Fibroblast of upper back skin (primary cell): Measurements from ENCODE around the gene CNKSR2.

Source experiments
- DNase-seq: peaks from one replicate; pipeline ENCODE4 v3.0.0-alpha.2; 2013

Gene CNKSR2

DNA sequence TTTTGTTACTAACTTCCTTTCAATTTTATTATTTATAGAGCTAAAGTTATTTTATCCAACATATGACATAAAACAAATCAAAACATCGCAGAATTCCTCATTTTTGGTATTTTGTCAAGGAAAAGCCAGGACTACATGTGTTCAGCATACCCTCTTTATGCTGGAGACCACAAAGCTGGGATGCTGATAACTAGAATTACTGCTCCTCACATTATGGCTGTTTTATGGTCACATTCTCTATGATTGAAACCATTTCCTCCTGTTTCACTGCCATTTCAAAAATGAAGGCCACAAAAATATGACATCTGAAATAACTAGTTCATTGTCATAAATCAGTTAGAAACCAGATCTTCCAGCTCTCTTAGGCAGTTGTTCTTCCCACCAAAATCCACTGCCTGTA is 242.2 kb downstream of the CNKSR2 start:
- peak; percentile 61 for DNase-seq

DNA sequence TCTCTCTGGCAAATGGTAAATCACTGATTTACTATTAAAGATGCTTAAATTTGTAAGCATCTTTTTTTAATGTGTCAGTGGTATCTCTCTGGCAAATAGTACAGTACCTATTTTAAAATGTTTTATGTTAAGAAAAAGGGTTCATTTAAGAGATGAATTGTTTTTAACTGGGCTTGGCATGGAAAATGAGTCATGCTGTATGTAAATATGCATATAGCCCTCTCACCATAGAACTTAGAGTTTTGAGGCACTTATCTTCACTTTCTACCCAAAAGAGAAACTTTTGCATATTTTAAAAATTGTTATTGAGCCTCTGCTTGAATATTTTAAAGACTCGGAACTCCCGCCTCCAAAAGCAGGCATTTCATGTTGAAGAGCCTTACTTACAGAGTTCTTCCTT is 246.0 kb downstream of the CNKSR2 start:
- DNase-seq = no peak

DNA sequence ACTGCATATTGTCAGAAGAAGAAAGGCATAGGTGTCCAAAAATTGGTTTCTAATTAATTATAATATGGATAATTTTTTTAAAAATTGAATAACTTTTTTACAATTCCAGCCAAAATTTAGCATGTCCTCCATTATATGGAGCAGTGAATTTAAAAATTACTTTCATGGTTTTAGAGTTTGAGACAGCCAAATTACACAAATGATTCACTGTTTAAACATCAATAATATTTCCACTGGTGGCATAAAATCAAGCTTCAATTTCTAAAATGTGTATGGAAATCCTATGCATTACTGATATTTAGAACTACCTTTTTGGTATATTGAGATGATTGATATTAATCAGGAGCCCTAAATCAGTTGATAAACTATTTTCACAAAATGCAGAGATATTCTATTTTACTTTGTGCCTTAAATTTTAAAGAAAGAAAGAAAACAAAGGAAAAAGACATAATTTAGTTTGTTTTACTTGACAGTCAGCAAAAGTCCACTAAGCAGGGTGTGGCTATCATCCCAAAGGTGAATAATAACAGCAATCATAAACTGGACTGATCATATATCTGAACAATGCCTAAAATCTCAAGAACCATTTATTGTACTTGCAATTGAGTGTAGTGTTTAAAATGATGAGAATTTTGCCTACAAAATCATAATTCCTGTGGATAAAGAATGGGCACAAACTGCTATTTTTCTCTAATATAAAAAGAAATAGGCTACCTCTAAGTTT is 249.7 kb downstream of the CNKSR2 start:
- no peak for DNase-seq

DNA sequence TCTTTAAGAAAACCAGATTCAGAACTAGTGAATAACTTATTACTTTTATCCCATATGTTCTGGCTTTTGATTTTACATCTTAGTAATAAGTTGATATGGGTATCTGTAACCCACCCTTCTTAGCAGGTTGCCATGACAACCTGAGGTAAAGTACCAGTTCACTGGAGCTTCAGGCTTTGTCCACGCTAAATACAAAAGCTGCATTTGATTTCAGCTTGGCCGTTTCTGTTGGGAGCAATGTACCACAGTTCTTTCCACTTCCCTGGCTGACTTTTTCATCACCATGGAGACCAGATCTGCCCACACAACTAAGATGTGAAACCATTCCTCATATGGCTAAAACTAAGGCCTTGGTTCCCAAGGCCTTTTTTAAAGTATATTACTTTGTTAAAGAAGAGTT is 257.8 kb downstream of the CNKSR2 start:
- no peak for DNase-seq

DNA sequence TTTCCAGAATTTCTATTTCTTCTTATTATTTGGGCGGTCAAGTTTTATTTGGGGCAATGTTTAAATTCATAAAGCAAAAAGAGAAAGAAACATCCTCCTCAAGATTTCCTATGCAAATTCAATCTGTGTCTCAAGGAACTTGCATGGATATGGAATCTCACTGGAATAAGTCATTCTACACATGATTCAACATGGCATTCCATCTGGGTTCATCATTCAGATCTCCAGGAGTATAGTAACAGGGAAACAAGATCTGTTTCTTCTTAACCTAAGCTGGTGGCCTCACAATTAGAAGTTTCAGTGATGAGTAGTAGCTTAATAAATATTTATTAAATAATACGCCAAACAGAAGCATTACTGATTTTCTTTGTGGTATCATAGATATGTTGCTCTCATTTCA is 264.1 kb downstream of the CNKSR2 start:
- peak; percentile 75 for DNase-seq

DNA sequence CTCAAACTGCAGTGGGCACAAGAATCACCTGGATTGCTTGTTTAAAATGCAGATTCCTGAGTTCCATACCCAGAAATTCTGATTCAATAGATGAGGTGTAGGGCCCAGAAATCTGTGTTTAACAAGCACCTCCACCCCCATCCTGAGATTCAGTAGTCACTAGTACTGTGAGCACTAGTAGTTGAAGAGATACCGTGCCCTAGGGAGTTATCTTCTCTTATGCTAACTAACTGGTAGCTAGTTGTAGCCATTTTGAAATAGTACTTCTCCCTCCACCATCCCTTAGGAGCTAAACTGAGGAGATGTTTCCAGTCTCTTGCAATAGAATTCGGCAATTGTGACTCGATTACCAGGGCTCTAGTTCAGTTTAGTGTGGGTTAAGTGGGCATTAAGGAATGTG is 265.6 kb downstream of the CNKSR2 start:
- DNase-seq = no peak

DNA sequence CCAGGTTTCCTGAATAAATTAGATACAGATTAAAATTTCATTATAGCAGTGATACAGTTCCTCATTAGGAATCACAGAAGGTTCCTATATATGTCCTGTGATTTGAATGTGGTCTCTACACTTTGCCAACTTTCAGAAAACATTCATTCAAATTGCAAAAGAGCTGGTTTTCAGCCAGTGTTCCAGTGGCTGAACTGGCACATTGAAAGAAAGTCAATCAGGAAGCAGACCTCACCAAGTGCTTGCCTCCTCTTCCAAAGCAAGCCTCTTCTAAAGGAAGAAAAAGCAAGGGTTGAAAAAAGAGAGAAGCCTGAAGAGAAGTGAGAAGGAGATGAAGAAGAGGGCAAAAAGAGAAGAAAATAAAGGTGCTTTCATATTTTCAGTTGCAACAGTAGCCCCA is 271.2 kb downstream of the CNKSR2 start:
- no peak for DNase-seq

DNA sequence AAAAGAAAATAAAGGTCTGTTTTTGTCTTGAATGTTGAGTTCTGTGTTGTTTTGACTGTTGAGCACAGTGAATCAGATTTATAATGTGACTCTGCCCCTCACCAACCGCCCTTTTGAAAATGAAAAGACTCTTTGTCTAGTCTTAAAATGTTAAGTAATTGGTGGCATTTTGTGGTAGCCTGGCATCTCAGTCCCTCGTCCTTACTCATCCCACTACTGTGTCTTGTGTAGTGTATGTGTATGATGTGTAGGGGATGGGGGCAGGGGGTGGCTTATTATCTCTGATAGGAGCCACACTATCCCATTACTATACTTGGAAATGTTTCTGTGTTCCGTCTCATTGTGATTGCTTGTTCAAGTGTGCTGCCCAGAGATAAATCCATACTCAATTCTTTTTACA is 271.7 kb downstream of the CNKSR2 start:
- no peak for DNase-seq

DNA sequence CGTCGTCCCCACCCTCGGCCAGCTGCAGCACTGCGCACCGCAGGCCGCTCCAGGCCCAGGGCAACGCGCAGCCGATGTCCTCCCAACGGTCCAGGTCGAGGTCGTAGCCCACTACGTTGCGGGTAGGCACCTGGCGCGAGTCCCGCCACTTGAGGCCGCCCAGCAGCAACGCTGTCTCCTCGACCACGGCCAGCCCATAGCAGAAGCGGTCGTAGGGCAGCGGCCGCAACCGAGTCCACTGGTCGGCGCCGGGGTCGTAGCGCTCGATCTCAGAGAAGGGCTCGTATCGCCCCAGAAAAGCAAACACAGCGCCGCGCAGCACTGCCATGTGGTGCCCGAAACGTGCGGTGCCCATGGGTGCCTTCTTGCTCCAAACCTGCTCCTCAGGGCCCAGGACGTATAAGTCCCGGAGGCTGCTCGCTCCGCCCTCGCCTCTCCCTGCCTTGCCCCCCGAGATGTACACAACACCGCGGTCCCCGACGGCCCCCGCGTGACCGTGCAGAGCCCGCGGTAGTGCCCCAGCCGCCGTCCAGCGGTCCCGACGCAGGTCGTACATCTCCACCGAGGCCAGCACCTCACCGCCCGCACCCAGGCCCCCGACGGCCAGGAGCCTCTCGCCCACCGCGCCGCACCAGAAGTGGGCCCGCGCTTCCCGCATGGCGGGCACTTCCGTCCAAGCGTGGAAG is 281.8 kb downstream of the CNKSR2 start:
- DNase-seq = no peak

DNA sequence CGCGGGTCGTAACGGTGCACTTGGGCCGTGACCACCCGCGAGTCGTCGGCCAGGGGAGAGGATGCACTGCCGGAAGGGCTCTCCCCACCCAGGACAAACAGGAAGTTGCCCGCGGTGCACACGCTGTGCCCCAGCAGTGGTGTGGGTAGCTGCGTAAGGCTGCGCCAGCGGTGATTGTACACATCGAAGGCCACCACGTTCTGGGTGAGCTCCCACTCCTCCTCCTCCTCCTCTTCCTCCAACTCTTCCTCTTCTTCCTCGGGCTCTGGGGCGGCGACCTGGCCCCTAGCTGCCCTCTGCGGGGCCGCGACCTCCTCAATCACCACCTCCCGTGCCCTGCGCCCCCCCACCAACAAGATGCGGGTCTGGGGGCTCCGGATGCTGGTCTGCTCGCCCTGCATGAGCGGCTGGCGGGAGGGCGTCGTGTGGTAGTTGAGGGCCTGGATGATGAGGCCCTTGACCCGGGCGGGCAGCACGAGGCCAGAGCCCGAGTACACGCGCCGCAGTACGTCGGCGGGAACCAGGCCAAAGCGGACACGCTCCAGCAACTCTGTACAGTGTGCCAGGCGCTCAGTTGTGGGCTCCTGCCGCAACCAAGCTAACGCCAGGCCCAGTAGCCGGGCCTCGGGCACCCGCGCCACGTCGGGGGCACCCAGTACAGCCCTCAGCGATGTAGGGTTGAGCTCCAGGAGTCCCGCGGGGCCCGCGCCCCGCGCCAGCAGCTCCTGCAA is 282.5 kb downstream of the CNKSR2 start:
- DNase-seq = no peak

DNA sequence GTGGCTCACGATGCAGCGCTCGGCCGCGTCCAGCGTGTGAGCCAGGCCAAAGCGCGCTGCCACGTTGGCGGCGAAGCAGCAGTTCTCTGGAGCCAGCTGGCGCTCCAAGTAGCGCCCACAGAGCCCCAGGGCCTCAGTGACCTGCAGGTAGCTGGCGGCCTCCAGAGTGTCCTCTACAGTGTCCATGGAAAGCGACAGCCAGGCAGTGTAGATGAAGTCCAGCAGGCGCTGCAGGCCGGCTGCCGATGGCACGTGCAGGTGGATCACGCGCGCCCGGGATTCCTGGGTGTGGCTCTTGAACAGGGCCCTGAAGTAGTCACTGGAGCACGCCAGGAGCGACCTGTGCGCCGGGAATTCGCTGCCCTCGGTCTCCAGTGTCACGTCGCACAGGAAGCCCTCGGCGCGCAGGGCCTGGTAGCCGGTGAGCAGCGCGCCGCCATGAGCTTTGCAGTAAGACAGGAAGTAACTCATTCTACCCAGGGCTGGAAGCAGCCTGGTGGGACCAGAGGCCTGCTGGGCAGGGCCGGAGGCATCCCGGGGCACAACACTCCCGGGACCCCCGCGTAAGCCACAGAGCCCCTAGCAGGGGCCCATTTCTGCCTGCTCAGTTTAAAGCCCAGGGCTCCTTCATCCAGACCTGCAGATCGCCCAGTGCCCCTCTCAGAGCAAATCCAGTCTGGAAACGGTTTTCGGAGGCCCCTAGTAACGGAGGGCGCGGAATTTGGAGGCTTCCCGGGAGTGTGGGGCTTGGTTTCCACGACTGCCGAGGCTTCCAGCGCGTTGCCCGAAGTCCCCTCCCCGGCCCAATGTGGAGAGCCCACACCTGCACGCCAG is 283.3 kb downstream of the CNKSR2 start:
- DNase-seq = no peak

DNA sequence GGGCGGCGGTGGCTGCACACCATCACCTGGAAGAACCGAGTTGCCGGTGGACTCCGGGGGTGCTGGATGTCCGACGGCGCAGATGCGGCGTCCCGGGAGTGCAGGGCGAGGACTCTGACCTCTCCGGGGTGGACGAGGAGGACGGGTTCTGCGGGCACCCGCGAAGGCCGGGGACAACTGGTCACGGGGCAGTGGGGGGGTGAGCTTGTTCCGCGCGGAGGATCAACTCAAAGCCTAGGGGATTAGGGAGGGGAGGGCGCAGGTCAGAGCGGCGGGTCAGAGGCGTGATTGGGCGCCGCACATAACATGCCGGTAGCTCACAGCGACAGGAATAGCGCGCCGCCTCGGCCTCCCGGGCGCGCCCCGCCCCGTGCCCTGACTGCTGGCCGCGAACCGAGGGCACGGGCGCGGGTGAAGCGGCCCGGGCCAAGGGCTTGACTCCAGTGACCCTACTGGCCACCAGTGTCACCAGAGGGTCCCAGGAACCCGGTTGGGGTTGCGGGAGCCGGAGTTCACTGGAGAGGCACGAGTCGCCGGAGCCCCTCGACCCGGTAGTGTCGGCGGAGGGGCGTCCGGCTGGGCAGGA is 284.0 kb downstream of the CNKSR2 start, which contains the start of gene KLHL34:
TSS of gene KLHL34 (minus strand) at position 179 of the 586 bp plus-strand sequence. CDS start 542 bp downstream, outside the sequence.
- no peak for DNase-seq

DNA sequence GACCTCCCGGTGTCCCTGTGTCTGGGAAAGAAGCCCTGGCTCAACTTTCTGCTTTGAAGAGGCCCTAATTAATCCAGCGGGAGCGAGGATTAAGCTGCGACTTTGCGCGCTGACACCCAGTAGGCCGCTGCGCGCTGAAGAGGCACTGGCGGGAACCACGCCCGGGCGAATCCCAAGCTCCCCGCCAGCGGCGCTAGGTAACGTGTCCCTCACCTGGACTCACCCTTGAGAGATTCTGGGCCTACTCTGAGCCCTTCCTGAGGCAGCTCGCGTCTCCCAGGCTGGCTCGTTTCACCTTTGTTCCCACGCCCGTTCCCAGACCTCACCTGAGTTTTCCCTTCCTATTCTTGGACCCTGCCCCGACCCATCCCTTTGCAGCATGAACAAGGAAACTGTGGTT is 284.5 kb downstream of the CNKSR2 start:
- DNase-seq = no peak

DNA sequence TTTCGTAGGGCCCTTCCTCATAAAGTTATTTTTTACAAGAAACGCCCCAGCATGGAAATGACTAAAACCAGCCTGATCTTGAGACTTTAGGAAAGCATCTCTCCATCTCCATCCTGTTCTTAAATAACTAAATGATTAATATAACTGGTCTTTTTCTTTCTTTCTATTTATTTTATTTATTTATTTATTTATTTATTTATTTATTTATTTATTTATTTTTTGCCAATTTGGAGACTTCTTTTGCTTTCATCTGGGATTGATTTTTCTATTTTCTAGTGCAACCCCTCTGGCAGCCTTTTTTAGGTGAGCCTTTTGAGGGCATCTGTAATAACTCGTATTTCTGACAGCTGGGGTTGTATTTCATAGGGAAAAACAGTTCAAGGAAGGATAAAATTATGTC is 285.1 kb downstream of the CNKSR2 start:
- no peak for DNase-seq

DNA sequence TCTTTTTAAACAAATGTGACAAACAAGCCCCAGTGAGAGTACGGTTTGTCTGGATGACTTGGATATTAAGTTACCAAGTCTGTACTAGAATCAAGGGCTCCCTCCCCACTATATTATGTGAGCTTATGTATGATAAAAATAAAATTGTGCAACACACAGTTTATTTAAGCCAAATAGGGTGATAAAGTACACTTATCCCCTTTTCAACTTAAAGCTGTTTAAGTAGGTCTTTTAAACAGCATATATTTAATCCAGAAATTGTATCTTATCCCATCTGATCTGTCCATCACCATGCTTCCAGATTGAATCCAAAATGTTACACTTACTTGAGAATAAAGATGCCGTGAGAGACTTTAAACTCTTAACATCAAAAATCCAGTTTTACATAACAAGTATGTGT is 285.9 kb downstream of the CNKSR2 start:
- no peak for DNase-seq

DNA sequence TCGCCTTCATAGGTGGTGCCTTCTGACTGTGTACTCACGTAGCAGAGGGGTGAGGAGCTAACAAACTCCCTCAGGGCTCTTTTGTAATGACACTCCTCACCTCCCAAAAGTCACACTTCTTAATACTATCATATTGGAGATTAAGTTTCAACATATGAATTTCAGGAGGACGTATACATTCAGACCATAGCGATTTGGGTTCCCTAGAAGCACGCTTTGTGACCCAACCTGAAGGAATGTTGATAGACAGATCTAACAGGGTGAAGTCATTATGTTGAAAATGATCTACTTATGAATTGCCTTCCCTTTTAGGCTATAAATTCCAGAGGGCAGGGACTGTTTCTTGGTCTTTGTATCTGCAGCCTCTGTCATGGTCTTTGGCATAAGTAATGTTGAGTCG is 287.1 kb downstream of the CNKSR2 start:
- DNase-seq = no peak

DNA sequence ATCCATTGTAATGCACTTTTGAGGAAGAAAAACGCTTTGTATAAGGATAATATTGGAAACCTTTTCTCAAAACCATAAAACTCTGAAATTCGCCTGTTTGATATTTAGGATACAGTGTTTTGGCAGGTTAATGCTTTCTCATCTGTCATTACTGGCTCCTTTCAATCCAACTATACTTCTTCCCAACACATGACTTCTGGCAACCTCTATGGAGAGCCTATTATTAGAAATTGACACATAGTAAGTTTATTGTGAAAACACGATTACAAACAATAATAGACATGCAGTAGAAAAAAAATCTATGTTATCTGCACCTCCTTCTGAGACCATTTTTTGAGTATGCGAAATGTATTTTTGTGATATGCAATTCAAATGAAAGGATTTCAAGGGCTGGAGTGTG is 288.5 kb downstream of the CNKSR2 start:
- no peak for DNase-seq

DNA sequence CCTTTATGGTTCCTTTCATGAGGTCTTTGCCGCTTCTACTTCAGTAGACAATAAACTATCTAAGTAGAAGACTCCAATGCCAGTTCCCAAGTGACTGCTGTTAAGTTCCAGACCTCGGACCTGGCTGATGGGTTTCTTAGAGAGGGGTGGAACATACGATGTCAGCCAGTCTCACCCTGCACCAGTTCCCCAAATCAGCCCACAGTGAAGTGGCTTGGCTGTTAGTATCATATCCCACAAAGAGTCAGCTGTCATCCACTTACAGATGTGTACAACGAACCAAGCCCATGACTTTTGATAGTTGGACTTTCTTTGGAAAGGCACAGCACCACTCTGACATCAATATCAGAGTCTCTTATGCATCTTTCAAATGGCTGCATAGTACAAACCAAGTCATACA is 292.0 kb downstream of the CNKSR2 start:
- no peak for DNase-seq

DNA sequence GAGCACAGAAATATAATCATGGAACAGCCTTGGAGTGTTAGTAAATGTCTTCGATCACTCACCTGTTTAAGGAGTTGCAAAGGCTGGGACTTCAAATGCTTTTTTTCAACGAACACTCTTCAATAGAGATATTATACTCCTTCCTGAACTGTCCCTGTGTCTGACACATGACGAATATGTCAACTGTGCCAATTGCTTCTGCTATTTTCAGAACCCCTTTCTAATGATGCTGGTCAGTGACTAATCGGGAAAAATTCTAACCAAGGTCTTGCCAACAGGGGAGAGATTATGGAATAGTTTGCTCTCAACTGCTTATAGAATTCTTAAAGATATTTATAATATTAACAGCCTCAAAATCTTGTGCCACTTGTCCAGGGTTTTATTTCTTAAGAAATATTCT is 292.5 kb downstream of the CNKSR2 start:
- DNase-seq = peak; percentile 48

DNA sequence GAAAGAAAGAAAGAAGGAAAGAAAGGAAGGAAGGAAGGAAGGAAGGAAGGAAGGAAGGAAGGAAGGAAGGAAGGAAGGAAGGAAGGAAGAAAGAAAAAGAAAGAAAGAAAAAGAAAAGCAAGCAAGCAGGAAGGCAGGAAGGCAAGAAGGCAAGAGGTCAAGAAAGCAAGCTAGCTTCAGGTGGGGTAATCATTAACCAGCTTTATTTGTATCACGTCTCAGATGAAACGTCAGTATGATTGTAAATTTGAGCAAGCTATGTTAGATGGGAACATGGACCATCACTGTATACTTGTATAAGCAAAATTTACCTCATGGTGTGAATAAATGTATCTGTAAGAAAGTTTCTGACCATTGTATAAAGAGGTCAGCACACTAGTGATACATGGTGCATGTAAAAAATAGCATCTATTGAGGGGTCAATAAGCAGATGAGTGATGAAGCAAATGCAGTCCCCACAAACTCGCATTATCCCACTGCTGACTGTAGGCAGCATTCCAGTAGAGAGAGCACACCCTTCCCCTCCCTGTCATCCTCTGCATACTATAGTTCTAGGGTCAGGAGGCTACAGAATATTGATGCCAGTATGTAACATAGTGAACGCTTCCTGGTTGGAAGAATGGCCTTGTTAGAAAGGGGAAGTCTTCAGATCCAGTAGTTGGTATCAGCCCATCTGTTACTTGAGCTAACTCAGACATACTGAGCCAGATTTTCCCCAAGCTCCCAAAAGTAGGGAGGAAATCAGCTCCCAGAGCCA is 300.4 kb downstream of the CNKSR2 start:
- no peak for DNase-seq

DNA sequence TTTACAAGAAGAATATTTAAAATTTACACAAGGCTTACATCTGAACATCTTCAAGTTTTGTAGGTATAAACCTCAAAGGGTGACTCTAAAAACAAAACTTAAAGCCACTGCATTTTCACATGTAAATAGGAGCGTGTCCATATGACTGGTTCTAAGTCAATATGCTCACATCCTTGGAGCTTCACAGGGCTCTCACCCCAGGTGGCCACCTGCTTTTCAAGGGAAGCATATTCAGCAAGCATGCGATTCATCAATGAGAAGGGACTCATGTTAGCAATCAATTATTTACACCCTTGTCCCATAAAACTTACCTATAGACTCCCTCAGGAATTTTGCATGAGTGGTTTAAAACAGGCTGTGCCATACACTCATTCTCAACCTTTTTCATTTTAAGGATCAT is 301.7 kb downstream of the CNKSR2 start:
- no peak for DNase-seq

DNA sequence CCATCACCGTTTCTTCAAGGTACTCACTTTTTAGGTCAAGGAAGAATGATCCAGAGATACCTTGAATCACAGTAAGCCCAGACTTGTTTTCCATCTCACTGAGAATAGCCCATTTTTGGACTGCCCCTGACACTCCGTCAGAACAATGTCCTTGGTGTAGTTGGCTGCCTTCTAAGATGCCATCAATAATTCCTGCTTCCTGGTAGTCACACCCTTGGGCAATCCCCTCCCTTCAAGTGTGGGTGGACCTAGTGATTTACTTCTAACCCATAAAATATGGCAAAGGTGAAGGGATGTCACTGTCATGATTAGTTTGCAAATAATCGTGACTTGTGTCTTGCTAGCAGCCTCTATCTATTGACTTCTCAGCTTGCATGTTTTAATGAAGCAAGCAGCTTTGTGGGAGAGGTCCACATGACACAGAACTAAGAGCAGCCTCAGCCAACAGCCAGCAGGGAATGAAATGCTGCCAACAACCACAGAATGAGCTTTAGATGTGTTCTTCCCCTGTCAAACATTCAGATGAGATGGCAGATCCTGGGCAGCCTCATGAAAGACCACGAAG is 303.9 kb downstream of the CNKSR2 start:
- peak; percentile 5 for DNase-seq
